SU-DHL-6 (cell line): Measurements from ENCODE around the gene DEPDC5.

Experiments
- CTCF ChIP-seq: fragments of 200-600 bp; sonication (generic); IDR thresholded peaks from one replicate; pipeline ENCODE4 v1.5.1; 2017; ENCODE audit warnings: antibody characterized with exemption, mild to moderate bottlenecking, low read length, moderate library complexity; ENCODE audit not compliant: insufficient read depth, poor library complexity, severe bottlenecking
- EZH2phosphoT487 ChIP-seq: fragments of 200-600 bp; sonication (generic), shearing (Covaris generic); conservative IDR thresholded peaks from 2 replicates; pipeline ENCODE4 v1.6.1; 2018; ENCODE audit warnings: mild to moderate bottlenecking, antibody characterized with exemption, low read length, moderate library complexity, mixed read lengths

- TF ChIP-seq CTCF (no peak), EZH2phosphoT487 (no peak)
These were observed 166.5 kb downstream of the DEPDC5 start for GRCh38 chr22:31920306-31920705.
